HG03097 (cell line): ENCODE data around the gene TBCC.
A peak's percentile ranks its signal among the peaks of the same experiment; 100 is the strongest.

Experiments
- ATAC-seq: cut with Tn5 transposase; IDR thresholded peaks from one replicate; pipeline ENCODE4 v1.9.1; 2021; ENCODE audit not compliant: unreplicated experiment, low FRiP score

Gene TBCC, protein sequence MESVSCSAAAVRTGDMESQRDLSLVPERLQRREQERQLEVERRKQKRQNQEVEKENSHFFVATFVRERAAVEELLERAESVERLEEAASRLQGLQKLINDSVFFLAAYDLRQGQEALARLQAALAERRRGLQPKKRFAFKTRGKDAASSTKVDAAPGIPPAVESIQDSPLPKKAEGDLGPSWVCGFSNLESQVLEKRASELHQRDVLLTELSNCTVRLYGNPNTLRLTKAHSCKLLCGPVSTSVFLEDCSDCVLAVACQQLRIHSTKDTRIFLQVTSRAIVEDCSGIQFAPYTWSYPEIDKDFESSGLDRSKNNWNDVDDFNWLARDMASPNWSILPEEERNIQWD

DNA sequence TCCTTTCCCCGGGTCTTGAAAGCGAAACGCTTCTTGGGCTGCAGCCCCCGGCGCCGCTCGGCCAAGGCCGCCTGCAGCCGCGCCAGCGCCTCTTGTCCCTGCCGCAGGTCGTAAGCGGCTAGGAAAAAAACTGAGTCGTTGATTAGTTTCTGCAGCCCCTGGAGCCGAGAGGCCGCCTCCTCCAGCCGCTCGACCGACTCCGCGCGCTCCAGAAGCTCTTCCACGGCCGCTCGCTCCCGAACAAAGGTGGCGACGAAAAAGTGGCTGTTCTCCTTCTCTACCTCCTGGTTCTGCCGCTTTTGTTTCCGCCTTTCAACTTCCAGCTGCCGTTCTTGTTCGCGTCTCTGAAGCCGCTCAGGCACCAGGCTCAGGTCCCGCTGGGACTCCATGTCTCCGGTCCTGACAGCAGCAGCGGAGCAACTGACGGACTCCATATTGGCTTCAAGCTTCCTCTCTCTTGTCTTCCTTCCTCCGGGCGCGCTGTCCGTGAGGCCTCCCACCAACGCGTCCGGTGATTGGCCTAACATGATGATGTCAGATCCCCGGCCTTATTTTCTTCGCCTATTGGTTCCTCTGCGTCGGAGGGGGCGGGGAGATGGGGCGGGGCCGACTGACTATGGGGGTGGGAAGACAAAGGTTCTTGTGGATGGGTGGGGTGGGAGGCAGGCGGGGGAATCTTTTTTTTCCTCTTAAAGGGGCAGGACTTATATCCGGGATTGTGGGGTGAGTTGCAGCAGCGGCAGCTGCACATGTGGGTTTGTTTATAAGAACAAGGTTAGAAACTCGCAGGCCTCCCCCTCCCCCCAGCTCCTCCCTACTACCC lies at the start of gene TBCC:
Gene TBCC (minus strand): TSS at position 464 of the 823 bp plus-strand sequence. CDS start 30 bp downstream, at position 434.
- ATAC-seq = peak; percentile 63

DNA sequence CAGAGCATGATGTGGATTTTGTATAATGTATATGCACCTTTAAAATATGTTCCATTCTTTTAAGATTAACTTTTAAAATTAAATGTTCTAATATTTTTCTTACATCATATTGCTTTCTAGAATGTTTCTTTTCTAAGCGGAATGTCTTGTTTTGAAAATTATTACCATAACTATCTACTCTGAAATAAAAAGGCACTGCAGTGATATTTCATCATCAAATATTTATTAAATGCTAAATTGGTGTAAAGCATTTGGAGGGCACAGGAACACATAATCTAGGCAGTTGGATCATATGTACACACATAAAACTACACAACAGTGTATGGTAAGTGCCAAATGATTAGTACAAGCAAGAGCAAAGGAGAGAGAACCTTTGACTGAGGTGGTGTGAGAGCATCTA lies 49.7 kb upstream of the TBCC start:
- ATAC-seq = no peak

DNA sequence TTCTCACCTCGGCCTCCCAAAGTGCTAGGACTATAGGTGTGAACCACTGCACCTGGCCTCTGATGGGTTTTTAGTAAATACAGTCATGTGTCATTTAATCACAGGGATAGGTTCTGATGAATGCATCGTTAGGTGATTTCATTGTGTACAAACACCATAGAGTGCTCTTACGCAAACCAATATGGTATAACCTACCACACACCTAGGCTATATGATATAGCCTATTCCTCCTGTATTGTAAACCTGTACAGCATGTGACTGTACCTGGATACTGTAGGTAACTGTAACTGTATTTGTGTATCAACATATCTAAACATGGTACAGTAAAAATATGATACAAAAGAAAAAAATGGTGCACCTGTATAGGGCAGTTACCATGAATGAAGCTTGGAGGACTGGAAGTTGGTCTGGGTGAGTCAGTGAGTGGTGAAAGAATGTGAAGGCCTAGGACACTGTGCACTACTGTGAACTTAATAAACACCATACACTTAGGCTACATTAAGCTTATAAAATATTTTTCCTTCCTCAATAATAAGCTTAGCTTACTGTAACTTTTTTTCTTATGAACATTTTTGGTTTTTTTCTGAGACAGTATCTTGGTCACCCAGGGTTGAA lies 45.9 kb upstream of the TBCC start:
- no peak for ATAC-seq

DNA sequence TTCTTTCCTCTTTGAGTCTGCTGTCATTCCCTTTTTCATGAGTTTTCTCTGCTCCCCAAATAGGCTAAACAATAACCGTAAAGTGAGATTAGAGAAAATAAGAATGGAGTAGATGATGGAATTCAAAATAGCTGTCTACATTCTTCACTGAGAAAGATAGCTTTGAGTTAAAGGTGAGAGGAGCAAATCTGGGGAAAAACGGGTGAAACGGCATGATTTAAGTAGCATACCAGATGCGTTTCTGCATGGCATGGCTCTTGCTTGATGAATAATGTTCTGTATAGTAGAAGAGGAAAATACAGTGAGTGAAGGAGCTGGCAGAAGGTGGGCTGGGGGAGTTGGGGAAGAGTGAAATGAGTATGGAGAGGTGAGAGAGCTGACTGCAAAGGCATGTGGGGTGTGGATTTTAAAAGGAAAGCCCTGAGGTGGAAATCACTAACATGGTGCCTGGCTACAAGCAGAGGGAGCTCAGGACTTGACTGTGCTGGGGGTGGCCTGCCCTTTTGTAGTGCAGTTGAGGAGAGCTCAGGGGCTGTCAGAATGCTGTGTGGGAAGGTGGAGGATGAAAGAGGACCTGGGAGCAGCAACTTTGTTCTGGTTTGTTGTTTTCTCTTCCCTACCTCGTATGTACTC lies 44.8 kb upstream of the TBCC start:
- ATAC-seq = no peak

DNA sequence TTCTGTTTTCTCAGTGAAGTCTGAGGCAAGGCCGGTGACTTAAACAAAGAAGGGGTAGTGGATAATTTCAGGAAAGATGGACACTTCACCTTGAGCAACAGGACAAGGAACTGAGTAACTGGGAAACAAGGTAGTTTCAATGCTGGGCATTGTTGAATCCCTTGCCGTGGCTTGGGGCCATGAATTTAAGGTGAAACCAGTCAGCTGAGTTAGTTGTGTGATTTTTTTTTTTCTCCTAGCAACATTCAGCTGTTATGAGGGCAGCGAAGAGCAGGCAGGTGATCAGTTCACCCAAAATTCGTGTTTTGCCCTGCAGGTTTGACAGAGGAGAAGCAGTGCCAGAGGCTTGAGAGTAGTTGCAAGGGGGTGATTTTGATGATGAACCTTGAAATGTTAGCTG lies 42.8 kb upstream of the TBCC start:
- ATAC-seq = no peak

DNA sequence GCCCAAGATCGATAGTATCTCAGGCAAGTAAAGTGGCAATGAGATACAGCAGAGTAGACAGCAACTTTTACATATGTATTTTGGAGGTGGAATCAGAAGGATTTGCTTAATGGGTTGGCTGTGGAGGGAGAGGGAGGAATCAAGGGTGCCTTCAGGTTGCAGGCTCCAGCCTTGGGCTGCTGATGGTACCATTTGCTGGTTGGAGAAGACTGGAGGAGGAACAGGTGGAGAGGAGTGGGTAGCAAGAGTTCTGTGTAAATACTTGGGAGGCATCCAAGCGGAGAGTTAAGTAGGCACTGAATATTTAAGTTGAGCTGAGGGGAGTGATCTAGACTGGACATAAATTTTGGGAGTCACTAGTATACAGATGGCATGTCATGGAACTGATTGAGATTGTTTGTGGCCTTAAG lies 41.2 kb upstream of the TBCC start:
- ATAC-seq = no peak

DNA sequence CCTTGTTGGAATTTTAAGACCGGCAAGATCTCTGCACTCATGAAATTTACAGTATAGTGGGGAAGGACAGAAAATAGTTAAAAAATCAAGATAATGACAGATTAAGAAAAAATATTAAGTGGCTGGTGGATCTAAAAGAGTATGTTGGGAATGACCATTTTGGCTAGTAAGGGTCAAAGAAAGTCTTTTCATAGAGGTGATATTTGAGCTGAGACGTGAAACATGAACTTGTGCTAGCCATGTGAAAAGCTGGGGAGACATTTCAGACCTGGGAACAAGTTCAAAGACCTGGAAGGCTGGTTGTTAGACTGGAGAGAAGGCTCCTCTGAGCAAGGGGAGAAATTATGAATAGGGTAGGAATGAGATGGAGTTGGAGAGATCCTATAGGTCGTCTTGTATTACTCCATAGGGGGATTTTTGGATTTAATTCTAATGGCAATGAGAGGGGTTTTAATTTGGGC lies 40.7 kb upstream of the TBCC start:
- ATAC-seq = no peak

DNA sequence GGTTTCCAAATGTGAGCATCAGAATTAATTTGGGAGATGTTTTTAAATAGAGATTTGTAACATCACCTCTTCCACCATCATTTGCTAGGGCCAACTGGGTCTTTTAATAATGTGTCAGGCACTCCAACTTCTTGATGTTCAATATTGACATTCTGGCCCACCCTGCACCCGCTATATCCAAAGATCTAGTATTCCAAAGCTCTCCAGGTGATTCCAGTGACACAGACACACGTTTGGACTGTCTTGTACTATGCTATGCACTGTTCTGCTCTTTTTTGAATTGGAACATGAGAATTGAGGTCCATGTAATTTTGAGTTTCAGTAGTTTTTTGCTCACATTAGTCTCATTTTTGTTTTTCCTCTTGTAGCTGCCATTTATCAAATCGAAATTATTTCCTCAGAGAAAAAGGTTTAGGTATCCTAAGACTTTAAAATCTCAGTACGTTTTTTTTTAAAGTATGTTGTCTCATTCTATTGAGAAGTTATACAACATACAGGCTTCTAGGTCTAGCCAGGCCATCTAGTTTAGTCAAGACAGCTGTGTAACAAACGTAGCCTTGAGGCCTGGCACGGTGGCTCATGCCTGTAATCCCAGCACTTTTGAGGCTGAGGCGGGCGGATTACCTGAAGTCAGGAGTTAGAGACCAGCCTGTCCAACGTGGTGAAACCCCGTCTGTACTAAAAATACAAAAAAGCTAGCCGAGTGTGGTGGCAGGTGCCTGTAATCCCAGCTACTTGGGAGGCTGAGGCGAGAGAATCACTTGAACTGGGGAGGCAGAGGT lies 39.0 kb upstream of the TBCC start:
- ATAC-seq = no peak

DNA sequence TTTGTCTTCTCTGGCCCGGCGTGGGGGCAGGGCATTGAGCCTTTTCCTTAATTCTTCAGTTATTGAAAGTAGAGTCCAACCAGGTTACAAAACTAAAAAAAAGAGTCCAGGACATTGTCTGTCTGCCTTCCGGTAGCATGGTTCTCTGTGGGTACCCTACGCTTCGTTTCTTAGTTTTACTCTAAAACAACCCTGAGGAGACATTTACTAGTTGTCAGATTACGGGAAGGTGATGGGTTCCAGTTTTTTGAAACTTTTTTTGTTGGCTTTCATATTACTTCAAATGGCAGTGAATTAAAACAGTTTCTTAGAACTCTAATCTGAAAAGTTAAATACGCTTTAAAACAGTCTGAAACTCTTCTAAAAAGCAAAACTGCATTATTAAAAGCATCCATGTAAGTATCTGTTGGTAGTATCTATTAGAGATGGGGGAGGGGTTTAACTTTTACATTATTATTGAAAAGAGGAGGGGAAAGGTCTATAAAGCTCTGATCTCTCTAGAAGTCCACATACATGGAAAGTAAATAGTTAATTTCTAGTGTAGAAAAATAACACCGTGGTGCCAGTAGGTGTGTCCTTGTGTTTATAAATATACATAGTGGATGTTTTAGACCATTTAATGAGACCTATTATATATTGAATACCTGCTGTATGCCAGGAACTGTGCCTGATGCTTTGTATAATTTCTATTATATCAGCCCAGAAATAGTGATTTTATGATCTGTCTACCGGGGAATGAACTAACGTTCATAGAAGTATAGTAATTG lies 38.2 kb upstream of the TBCC start:
- no peak for ATAC-seq

DNA sequence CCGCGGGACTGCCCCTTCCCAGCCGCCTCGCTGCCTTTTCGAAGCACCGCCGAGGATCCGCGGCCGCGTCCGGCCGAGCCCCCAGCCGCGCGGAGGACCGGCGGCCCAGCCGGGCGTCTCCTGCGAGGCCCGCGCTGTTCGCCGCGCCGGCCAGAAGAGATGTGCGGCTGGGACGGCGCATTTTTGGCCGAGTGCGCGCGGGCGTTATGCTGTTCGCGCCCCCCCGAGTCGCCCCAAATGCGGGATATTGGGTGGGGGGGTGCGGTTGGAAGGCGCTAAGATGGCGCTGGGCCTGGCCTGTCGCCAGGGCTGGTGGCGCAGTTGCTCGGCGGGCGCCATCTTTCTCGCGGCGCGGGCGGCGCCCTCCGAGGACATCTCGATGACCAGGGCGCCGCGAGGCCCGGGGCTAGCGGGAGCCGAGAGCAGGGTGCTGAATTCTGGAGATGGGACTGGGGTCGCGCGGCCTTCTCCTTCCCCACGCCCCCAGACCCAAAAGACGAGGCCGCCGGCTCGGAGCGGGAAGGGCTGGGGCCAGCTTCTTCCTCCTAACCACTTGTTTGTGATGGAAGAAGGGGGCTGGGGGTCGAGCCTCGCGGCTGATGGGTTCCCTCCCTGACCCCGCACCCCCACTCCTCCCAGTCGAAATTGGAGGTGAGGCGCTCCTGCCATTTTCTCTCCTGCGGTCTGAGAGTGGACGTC lies 37.4 kb upstream of the TBCC start:
- ATAC-seq = no peak

DNA sequence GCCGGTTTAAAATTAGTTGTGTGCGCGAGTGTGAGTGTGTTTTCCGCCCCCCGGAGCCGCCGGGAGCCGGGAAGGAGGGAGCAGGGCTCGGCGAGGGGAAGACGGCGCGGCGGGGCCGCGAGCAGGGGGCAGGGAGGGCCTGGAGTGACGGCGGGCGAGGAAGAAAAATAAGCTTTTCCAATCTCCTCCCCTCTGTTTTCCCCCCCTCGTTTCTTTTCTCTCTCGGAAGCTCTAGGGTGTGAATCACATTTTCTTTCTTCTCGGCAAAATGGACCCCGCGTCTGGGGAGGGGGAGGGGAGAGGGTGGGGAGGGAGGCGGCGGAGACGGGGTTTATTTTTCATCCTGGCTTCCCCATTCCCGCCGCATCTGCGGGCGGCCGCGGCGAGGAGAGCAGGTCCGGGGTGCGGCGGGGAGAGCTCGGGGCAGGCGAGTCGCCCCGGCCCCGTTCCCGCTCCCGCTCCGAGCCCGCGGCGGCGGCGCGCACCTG lies 36.8 kb upstream of the TBCC start:
- no peak for ATAC-seq

DNA sequence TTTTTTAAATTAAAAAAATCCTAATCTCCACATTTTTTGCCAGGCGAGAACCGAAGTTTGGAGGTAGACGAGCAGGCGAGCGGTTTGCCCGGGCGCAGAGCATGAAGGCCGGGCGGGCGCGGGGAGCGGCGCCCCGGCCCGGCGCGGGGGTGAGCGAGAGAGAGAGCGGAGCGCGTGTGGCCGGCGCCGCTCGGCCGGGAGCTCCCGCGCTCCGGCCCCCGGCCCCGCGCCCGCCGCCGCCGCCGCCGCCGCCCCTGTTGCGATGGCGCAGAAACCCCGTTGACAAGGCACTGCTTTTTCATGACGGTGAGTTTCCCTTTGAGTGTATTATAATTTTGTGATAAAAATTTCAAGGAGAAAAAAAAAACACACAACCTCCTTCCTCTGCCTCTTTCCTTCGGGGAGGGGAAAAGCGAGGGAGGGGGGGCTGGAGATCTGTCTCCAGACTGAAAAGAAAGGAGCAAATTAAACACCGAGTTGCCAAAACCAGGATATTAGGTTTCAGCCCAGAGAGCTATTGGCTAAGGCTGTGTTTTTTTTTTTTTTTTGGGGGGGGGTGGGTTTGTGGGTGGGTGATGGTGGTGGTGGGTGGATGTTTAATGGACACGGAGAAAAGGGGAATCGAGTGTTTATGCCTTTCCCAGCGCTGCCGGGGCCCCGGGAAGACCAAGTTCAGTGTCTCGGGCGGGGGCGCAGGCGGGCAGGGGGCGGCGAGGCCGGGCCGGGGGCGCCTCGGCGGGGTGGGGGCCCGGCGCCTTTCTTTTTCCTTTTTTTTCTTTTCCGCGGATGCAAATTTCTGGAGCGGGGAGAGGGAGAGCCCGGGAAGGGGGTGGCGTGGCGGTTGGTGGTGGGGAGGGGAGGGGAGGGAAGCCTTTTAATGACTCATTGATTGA lies 36.1 kb upstream of the TBCC start, which contains the start of gene BICRAL:
Gene BICRAL (plus strand): TSS at position 257 of the 893 bp plus-strand sequence. CDS start 39,971 bp downstream, outside the sequence.
- ATAC-seq = no peak

DNA sequence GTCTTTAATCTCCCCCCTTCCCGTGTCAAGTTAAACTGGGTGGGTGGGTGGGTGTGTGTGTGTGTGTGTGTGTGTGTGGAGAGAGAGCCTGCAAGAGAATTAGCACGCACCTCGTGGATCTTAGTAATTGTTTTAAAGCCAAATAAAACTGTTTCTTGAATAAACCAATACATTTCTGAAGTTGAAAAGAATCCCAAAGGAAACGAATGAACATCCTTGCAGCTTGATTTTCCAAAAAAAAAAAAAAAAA lies 35.6 kb upstream of the TBCC start:
- no peak for ATAC-seq

DNA sequence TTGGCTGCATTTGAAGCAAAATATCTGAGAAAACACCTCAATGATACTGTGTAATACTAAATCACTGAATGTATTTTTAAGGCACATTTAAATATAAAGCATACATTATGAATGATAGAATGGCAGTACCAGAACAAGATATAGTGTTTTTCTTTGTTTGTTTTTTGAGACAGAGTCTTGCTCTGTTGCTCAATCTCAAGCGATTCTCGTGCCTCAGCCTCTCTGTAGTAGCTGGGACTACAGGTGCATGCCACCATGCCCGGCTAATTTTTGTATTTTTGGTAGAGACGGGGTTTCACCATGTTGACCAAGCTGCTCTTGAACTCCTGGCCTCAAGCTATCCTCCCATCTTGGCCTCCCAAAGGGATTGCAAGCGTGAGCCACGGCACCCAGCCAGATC lies 33.6 kb upstream of the TBCC start:
- no peak for ATAC-seq

DNA sequence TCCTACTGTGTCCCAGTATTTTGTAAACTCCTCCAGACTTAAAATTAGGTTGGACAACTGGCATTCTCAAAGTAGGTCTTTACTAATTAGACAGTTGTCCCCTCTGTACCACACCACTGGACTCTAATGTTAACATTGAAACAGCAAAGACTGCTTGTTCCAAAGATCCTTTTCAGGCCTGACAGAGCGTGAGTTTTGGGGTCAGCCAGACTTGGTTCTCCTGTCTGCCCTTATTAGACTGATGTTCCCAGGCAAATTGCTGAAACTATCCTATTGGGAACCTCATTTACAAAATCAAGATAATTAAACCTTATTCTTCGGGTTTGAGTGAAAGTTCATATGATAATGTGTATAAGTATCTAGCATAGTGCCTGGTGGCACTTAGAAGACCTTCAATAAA lies 32.2 kb upstream of the TBCC start:
- no peak for ATAC-seq

DNA sequence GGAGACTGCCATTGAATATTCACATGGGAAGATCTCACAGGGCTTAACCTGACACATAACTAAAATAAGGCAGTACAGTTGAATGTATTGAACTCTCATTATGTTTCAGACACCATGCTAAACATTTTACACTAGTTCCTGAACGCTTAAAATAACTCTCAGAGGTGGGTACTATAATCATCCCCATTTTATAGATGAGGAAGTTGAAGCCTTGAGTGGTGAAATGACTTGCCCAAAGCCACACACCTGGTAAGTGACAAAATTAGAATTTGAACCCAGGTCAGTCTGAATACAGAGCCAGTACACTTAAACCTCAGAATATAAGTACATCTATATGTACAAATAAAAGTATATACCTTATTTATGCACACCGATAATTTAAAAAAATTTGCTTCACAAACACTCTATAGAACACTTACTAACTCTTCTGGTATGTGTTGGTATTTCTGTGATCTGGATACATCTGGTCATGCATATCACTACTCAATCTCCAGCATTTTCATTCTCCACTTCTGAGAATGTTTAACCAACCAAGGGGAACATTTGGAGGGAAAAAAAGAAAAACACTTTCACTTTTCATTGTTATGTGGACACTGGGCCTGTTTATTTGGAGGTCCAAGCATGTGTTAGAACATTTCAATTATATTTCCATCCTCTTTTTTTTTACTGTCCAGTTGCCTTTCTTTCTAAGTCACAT lies 31.4 kb upstream of the TBCC start:
- ATAC-seq = no peak

DNA sequence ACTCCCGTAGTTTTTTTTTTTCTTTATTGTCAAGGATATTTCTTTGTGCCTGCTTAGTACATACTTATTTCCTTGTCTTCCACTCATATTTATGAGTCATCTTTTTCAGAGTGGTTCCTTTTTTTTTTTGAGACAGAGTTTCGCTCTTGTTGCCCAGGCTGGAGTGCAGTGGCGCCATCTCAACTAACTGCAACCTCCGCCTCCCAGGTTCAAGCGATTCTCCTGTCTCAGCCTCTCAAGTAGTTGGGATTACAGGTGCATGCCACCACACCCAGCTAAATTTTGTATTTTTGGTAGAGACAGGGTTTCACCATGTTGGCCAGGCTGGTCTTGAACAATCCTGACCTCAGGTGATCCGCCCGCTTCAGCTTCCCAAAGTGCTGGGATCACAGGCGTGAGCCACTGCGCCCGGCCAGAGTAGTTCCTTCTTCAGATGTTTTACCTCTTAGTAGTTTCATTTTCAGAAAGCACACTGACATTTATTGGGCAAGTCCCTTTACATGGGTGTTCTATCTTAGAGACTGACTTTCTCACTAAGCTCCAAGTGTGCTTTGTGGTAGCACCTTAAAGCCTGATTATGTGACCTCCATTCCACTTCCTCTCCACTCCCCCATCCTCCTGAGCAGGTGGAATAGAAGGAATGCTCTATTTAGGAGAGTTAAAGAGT lies 29.1 kb upstream of the TBCC start:
- ATAC-seq = peak; percentile 36
